ENCODE data around the gene TEX36.
A peak's percentile ranks its signal among the peaks of the same experiment; 100 is the strongest.
"Not testable (repeated sequence)": the region's sequence is repeated elsewhere in the genome, so short reads cannot be mapped to it uniquely, and the experiment has no call there.

TEX36 gene

DNA sequence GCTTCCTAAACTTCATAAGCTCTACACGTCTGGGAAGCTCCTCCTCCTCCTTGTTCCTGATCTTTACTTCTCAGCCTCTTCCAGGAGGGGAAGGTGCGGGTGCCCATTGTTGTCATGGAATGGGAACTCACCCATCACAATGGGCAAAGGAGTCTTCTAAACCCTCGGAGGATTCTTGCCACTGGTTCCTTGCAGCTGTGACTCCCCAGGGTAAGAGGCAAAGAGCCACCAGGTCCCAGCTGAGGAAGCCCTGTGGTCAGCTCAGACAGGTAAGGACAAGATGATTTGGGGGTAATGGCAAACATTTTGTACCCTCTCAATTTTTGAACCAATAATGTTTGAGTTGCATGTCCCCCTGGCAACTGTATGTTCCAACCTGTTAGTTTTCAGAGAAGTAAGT lies at the start of gene TEX36:
Gene TEX36, minus strand, starts transcription at position 101 of the 400 bp plus-strand sequence. CDS start 174 bp downstream, outside the sequence.
- no peak for DNase-seq

DNA sequence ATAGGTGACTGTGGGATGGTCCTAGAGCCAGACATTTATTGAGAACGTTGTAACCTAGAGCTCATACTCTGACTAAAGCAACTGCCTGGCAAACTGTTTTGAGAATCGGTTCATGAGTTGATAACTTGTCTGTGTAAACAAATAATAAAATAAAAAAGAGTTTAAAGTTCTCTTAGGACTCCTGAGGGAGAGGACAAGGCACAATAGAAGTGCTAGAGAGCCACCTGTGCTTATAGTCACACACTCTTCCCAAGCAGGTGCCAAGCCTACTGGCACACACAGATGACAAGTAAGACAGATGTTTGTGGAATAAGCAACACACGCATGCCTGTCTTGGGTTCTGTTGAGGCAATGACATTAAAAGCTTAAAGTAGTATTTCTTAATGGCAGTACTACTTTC lies 44.5 kb upstream of the TEX36 start:
- no peak for DNase-seq

- no peak for DNase-seq
Observed at GRCh38 chr10:125726914-125727313, 44.0 kb upstream of the TEX36 start.

- DNase-seq, result no peak
Observed at GRCh38 chr10:125722811-125723210, 39.8 kb upstream of the TEX36 start.

DNA sequence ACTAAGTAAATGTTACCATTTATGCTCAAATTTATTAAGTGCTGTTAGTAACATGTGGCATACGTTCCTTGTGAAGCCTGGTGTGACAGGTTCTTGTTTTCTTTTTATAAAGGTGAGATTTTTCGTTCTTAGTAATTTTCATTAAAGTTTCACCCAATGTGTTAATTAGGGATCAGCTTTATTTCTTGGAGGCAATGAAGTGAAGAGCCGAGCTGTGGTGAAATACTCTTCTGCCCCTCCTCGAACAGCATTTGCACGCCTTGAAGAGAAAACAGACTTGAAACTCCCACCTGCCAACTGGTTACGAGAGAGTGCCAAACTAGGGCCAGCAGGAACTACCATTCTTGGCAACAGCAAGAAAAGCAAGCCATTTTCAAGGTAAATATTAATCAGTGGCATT lies 38.1 kb upstream of the TEX36 start:
- DNase-seq, result no peak

GRCh38 chr10:125720002-125720382 lies 37.0 kb upstream of the TEX36 start:
- peak in 4 of 56 donors; percentile 22 to 53 (median 40) for DNase-seq

- peak; percentile 80 to 99 (median 98) for DNase-seq
Observed at GRCh38 chr10:125719173-125720001, 36.4 kb upstream of the TEX36 start, which contains the start of gene EDRF1. EDRF1 (plus strand) TSS chr10:125719709; CDS start chr10:125719808, 99 bp downstream.

GRCh38 chr10:125714728-125715127 lies 31.8 kb upstream of the TEX36 start:
- not testable (repeated sequence) for DNase-seq

DNA sequence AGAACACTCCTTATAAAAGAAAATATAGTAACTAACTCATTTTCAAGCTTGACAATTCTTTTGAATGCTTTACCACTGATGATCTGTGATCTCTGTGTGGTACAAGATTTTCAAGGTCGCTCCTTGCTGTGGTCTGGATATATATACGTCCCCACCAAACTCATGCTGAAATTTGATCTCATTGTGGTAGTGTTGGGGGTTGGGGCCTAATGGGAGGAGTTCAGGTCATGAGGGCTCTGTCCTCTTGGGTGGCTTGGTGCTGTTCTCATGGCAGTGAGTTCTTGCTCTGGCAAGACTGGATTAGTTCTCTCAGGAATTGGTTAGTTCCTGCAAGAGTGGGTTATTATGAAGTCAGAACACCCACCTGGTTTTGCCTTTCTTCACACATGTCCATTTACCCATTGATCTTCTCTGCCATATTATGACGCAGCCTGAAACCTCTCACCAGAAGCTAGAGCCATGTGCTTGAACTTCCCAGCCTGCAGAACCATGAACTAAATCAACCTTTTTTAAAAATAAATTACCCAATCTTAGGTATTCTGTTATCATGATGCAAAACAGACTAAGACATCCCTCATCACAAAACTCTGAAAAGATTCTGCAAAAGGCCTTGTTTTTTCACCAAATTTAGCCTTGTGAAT lies 28.3 kb upstream of the TEX36 start:
- DNase-seq, result no peak

GRCh38 chr10:125709553-125710474 lies 26.9 kb upstream of the TEX36 start:
- DNase-seq, result no peak

- DNase-seq, result no peak
Observed at GRCh38 chr10:125708971-125709503, 26.1 kb upstream of the TEX36 start.

DNA sequence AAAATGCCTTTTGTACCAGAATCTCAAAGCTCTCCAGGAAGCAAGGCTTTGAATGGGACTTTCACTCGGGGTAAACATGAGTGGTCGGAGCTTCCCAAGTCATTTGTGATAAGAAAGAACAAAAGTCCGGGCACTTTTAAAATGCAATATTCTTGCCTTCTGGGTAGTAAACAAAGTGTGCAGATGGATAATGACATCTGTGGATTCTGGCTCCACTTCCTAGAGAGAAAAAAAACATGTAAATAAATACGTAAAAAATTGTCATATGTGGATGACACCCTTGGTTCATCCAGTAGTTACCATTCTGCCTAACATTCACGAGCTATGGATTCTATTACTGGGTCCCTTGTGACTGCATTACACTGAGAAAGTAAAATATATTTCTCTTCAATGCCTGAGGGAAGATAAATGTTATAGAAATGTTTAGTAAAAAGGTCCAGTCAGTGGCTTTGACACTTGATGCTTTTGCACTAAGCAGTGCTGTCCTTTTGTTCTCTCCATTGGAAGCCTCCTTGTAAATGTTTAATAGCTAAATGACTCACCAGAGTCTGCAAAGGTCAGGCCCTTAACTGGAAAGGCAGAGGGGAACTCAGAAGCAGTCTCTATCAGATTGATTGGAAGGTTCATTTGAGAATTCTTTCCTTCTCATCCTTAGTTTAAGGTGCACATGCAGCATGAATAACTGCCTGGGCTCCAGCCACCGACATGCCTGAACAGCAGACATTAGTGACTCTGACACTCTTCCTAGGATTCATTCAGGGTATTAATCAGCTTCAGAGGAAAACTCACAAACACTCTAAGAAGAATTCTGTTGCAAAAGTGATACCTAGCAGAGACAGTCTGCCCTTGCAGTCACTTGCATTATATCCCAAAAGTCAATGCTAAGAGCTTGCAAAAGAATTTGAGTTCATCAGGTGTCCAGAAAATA lies 24.8 kb upstream of the TEX36 start:
- DNase-seq, result no peak

- DNase-seq, result no peak
Observed at GRCh38 chr10:125700355-125700911, 17.5 kb upstream of the TEX36 start.

DNA sequence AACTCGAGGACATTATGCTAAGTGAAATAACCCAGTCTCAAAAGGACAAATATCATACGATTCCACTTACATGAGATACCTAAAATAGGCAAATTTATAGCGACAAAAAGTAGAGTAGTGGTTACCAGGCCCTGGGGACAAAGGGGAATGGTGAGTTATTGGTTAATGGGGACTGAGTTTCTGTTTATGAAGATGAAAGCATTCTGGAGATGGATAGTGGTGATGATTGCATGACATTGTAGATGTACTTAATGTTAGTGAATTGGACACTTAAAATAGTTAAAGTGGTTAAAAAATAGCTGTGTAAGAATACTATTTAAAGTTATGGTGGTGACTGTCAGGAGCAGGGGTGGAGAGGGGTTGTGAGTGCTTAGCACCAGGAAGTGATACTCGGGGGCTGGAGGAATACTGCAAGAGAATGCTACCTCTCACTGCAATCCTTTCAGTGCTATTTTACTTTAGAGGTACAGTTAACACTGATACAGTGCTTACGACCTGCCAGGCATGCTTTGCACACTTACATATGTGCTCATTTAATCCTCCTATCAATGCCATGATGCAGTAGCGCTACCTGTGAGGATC lies 16.7 kb upstream of the TEX36 start:
- DNase-seq, result no peak

- no peak for DNase-seq
Observed at GRCh38 chr10:125698481-125698998, 15.6 kb upstream of the TEX36 start.

DNA sequence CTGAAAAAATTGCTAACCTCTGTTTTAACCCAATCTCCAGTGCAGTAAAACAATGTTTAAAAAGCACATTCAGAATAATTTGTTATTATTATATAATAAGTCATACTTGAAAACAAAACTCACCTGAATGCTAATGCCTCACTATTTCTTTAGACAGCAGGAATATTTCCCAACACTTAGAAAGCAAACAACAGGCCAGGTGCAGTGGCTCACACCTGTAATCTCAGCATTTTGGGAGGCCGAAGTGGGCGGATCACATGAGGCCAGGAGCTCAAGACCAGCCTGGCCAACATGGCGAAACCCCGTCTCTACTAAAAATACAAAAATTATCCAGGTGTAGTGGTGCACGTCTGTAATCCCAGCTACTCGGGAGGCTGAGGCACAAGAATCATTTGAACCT lies 13.9 kb upstream of the TEX36 start:
- DNase-seq, result not testable (repeated sequence)

DNA sequence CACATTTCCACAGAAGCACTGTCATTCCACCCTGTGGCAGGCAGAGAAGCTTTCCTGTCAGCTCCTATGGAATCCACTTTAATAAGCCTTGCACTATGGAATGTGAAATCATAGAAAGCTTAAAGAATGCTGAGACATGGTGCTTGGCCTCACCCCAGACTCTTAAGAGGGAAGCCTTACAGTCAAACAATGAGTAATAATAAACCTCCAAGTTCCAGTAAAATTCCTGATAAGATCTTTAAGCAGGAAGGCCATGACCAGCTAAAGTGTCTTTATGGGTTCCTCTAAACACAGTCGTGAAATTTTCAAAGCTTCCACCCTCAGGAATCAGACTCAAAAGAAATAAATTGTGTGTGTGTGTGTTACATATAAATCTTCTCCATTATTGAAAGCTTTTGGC lies 11.9 kb upstream of the TEX36 start:
- DNase-seq, result no peak

DNA sequence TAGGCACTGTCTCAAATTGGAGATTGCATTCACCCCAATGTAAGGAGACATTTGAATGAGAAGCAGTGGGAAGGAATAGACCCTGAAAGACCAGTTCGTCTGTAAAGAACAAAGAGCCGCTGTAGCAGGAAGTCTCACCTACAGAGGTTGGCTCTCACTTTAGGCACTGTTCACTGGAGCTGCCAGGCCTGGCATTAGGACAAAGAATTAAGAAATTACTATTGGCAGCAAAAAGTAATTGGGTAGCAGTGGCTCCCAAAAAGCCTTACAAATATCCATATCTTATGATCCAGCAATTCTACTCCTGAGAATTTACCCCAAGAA lies 10.5 kb upstream of the TEX36 start:
- no peak for DNase-seq

All from nucleus accumbens (tissue), 56 donors.